GM04504 (cell line): ENCODE measurements around the gene HBM.
"Not testable (repeated sequence)": the region's sequence is repeated elsewhere in the genome, so short reads cannot be mapped to it uniquely, and the experiment has no call there.

ENCODE experiments used
- DNase-seq: peaks from one replicate; pipeline ENCODE4 v3.0.0-alpha.2; 2012; ENCODE audit warnings: low read depth

HBM gene

DNA sequence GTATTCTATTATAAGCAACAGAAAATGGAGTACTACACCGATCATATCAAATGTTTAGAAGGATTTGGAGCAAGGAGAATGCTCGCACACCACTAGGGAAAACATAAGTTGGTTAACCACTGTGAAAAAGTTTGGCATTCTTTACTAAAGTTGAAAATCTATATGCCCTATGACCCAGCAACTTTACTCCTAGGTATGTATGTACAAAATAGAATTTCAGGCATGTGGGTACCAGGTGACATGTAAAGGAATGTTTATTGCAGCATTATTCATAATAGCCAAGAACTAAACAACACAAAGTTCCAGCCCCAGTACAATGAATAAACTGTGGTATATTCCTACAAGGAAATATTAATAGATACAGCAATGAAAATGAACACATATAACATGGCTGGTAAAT, 19.1 kb upstream of the HBM start:
- DNase-seq: no peak

DNA sequence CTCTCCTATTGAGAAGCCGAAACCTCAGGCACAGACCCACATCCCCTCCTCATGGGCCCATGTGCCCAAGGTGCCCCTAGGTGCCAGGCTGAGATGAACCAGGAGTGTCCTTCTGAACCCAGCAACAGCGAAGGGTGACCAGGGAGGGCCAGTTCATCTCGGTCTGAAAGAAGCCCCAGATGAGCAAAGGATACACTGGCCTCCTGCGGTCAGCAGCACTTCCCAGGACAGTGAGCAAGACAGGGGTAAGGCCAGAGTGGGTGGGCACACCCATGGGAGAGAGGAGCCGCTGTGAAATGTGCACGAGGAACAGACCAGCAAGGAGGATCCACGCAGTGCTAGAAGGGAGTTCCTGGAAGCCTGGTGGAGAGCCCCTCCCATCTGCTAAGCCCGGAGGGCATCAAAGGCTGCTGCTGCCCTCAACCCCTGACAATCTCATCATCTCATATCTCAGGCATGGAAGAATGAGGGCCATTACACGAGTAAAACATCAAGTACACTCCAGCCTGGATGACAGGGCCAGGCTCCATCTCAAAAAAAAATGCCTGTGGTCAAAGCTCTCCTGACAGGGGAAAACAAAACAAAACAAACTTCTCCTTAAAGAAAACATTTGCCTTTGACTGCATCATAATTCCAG, 16.6 kb upstream of the HBM start:
- DNase-seq: no peak

- no peak for DNase-seq
These were observed 13.3 kb upstream of the HBM start, which contains the start of gene HBZ for GRCh38 chr16:152141-153128. HBZ (plus strand) TSS chr16:152644; CDS start chr16:152910, 266 bp downstream.

DNA sequence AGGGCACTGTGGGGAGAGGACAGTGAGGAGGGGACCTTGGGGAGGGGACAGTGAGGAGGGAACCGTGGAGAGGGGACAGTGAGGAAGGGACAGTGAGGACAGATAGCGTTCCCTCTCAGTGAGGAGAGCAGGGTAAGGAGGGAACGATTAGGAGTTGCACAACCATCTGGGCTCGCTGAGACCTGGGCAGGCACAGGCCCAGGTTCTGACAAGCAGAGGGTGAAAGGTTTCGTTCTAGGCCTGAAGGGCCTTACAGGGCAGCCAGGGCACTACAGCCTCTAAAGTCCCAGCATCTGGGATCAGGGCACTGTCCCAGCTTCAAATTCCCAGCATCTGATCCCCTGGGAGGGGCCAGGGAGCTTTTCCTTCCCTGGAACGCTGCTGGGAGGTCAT, 12.7 kb upstream of the HBM start:
- not testable (repeated sequence) for DNase-seq

- DNase-seq: not testable (repeated sequence)
These were observed 12.1 kb upstream of the HBM start for GRCh38 chr16:153550-154216.

DNA sequence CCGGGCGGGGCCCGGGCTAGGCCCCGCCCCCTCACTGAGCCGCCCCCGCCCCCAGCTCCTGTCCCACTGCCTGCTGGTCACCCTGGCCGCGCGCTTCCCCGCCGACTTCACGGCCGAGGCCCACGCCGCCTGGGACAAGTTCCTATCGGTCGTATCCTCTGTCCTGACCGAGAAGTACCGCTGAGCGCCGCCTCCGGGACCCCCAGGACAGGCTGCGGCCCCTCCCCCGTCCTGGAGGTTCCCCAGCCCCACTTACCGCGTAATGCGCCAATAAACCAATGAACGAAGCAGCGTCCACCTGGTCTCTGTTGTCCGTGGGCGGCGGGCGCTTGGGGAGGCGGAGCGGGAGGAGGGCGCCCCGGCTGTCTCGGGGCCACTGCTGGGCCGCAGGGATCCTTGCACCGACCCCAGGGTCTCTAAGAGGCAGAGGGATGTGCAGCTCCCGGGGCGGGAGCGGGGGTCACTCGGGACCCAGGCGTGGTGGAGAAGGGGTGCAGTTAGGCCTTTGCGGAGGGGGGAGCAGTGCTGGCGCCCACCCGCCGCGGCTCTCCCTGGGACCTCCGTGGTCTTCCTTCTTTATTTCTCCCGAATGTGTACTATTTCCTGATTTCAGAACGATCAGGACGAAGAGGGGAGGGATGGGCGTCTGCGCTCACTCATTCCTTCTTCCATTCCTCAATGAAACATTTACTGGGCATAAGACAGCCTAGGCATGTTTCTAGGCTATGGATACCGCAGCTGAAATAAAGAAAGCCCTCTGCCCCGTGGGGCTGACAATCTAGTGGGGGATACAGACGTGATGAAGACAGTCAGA, 11.4 kb upstream of the HBM start:
- no peak for DNase-seq

- no peak for DNase-seq
These were observed 10.8 kb upstream of the HBM start for GRCh38 chr16:155031-155398.

DNA sequence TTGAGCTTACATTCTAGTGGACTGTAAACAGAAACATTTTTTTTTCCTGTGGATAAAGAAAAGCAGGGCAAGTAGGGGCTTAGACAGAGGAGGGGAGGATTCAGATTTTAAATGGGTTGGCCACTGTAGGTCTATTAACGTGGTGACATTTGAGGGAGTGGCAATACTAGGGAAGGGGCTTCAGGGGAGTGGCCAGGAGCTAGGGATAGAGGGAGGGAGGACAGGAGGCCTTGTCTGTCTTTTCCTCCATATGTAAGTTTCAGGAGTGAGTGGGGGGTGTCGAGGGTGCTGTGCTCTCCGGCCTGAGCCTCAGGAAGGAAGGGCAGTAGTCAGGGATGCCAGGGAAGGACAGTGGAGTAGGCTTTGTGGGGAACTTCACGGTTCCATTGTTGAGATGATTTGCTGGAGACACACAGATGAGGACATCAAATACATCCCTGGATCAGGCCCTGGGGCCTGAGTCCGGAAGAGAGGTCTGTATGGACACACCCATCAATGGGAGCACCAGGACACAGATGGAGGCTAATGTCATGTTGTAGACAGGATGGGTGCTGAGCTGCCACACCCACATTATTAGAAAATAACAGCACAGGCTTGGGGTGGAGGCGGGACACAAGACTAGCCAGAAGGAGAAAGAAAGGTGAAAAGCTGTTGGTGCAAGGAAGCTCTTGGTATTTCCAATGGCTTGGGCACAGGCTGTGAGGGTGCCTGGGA, 6.5 kb upstream of the HBM start:
- DNase-seq: no peak

- not testable (repeated sequence) for DNase-seq
These were observed 5.5 kb upstream of the HBM start for GRCh38 chr16:160242-160641.

DNA sequence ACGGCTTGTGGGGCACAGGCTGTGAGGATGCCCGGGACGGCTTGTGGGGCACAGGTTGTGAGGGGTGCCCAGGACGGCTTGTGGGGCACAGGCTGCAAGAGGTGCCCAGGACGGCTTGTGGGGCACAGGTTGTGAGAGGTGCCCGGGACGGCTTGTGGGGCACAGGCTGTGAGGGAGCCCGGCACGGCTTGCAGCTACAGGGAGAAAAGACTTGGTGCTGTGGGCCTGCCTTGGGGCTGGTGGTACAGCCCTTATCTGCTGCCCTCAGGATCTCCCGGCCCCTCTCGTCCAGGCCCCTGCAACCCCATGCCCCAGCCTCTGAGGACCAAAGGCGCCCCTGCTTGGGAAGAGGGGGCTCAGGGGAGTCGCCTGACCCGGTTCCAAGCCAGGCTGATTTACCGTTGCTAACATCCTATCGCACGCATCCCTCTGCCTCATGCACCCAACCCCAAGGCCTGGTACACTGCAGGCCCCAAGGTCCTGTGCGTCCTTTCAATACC, 5.0 kb upstream of the HBM start:
- no peak for DNase-seq

GRCh38 chr16:162271-162991, 3.3 kb upstream of the HBM start:
- no peak for DNase-seq

DNA sequence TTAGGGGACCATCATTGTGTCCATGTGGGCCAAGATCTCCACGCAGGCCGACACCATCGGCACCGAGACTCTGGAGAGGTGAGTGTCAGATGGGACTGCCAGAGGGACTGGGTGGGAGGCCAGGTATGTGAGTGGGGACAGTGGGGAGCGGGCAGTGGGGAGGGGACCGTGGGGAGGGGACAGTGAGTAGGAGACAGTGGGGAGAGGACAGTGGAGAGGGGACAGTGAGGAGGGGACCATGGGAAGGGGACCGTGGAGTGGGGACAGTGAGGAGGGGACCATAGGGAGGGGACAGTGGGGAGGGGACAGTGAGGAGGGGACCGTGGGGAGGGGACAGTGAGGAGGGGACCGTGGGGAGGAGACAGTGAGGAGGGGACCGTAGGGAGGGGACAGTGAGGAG, 2.6 kb upstream of the HBM start:
- not testable (repeated sequence) for DNase-seq

DNA sequence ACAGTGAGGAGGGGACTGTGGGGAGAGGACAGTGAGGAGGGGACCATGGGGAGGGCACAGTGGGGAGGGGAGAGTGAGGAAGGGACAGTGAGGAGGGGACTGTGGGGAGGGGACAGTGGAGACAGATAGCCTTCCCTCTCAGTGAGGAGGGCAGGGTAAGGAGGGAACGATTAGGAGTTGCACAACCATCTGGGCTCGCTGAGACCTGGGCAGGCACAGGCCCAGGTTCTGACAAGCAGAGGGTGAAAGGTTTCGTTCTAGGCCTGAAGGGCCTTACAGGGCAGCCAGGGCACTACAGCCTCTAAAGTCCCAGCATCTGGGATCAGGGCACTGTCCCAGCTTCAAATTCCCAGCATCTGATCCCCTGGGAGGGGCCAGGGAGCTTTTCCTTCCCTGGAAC, 2.1 kb upstream of the HBM start:
- not testable (repeated sequence) for DNase-seq

DNA sequence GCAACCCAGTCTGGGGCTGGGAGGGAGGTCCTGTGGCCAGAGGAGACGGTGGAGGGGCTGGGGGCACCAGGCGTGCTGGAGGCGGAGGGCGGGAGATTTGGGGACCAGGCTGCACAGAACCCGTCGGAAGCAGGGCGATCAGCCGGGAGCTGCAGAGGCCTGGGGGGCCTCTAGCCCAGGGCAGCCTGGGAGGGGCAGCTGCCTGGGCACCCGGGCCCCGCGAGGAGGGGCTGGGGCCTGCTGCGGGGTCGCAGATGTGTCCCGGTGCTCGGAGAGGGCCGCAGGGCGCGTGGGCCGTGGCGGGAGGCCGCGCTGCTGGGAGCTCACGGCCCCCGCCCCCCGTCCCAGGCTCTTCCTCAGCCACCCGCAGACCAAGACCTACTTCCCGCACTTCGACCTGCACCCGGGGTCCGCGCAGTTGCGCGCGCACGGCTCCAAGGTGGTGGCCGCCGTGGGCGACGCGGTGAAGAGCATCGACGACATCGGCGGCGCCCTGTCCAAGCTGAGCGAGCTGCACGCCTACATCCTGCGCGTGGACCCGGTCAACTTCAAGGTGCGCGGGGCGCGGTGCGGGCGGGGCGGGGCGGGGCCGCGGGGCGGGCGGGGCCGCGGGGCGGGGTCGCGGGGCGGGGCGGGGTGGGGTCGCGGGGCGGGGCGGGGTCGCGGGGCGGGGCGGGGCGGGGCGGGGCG, 1.5 kb upstream of the HBM start:
- not testable (repeated sequence) for DNase-seq

DNA sequence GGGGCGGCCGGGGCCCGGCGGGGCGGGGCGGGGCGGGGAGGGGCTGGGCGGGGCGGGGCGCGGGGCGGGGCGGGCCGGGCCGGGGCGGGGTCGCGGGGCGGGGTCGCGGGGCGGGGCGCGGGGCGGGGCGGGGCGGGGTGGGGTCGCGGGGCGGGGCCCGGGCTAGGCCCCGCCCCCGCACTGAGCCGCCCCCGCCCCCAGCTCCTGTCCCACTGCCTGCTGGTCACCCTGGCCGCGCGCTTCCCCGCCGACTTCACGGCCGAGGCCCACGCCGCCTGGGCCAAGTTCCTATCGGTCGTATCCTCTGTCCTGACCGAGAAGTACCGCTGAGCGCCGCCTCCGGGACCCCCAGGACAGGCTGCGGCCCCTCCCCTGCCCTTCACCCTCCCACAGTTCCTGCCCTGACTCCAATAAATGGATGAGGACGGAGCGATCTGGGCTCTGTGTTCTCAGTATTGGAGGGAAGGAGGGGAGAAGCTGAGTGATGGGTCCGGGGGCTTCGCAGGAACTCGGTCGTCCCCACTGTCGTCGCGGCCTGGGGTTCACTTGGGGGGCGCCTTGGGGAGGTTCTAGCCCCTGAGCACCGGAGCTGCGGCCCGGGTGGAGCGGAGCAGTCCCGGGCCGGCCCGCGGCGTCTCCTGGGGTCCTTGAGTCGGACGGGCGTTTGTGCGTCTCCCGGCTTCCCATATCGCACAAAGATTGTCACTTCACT, 795 bp upstream of the HBM start:
- DNase-seq: no peak

DNA sequence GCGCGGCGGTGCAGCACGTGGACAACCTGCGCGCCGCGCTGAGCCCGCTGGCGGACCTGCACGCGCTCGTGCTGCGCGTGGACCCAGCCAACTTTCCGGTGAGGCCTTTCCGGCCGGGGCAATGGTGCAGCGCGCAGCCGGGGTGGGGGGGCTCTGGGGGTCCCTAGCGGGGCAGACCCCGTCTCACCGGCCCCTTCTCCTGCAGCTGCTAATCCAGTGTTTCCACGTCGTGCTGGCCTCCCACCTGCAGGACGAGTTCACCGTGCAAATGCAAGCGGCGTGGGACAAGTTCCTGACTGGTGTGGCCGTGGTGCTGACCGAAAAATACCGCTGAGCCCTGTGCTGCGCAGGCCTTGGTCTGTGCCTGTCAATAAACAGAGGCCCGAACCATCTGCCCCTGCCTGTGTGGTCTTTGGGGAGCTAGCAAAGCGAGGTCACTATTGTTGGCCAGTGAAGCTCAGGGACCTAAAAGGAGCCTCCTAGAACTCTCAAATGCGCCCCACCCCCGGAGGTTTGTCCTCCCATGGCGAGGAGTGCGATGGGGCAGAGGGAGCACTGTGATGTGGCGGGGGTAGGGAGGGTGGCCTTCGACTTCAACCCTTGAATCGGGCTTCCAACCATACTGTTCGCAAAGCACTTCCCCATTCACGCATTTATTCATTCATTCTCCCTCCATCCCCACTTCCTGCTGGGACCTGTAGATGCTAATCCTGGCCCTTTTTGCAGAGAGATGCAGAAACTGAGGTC, 770 bp downstream of the HBM start:
- no peak for DNase-seq

DNA sequence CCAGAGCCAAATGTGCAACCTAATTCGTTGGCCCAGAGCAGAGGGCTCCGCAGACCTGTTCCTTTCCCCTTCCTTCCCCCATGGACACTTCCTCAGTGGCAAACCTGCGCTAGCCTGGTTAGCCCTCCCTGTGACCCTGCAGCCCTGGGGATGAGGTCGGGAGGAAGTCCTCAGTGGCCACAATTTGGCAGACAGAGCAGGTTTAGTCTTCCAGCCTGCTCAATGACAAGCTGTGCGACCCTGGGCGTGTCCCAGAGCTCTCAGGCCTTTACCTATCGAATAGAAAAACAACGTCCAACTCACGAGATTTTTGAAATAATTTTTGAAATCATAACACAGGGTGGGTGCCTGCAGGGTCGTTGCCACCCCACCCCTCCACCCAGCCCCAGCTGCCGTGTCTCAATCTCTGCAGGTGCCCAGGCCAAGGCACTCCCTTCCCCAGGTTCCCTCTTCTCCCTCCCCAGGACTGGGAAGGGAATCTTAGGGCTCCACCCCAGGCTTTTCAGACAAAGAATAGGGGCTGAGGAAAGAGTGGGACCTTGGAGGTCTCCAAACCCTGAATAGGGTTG, 1.4 kb downstream of the HBM start:
- DNase-seq: no peak

DNA sequence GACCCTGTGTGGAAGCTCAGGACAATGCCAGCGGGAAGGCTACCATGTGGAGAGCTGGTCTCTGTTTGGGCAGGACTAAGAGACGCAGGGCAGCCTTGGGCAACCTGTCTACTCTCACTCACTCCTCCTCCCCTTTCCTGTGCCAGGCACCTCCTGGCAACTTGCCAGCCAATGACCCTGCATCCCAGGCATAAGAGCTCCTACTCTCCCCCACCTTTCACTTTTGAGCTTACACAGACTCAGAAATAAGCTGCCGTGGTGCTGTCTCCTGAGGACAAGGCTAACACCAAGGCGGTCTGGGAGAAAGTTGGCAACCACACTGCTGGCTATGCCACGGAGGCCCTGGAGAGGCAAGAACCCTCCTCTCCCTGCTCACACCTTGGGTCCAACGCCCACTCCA, 2.6 kb downstream of the HBM start:
- DNase-seq: no peak
